K562 (cell line): ENCODE measurements around the gene TRDMT1. TPM values are rescaled to one million over a fixed set of nuclear protein-coding genes. Genes with fewer than 3 reads are reported as not detected.
A peak's percentile ranks its signal among the peaks of the same experiment; 100 is the strongest.

Source experiments
- C11orf30 ChIP-seq: fragments of 450-650 bp; IDR thresholded peaks from 2 replicates; pipeline ENCODE4 v1.6.1; 2016; ENCODE audit warnings: low read depth, mild to moderate bottlenecking
- CEBPZ ChIP-seq: fragments of 150-350 bp; IDR thresholded peaks from 2 replicates; pipeline ENCODE4 v1.6.1; 2014; ENCODE audit warnings: low read depth, mild to moderate bottlenecking, low read length, borderline replicate concordance
- DPF2 ChIP-seq: fragments of 450-650 bp; IDR thresholded peaks from 2 replicates; pipeline ENCODE4 v1.6.1; 2016
- ETS2 ChIP-seq: IDR thresholded peaks from 2 replicates; pipeline ENCODE4 v1.6.1; 2016; ENCODE audit warnings: borderline replicate concordance, missing genetic modification characterization, mild to moderate bottlenecking, moderate library complexity, missing compliant biosample characterization; ENCODE audit not compliant: poor library complexity, severe bottlenecking
- EZH2 ChIP-seq: IDR thresholded peaks from 2 replicates; pipeline ENCODE4 v1.6.1; 2012; ENCODE audit warnings: low read depth, mild to moderate bottlenecking, inconsistent platforms, low read length, borderline replicate concordance
- FOSL1 ChIP-seq: fragments of 200-800 bp; sonication (Bioruptor generic); conservative IDR thresholded peaks from 2 replicates; pipeline ENCODE4 v1.6.1; 2016; ENCODE audit warnings: missing genetic modification characterization, missing compliant biosample characterization
- HINFP ChIP-seq: fragments of 450-650 bp; conservative IDR thresholded peaks from 2 replicates; pipeline ENCODE4 v1.6.1; 2016; ENCODE audit warnings: missing genetic modification characterization, low read depth, mild to moderate bottlenecking, control low read depth, missing compliant biosample characterization
- LEF1 ChIP-seq: fragments of 450-650 bp; IDR thresholded peaks from 2 replicates; pipeline ENCODE4 v1.6.1; 2016; ENCODE audit warnings: mild to moderate bottlenecking
- MCM2 ChIP-seq: fragments of 450-650 bp; IDR thresholded peaks from 2 replicates; pipeline ENCODE4 v1.6.1; 2017; ENCODE audit warnings: low read depth, mild to moderate bottlenecking
- MEIS2 ChIP-seq: fragments of 450-650 bp; IDR thresholded peaks from 2 replicates; pipeline ENCODE4 v1.6.1; 2014; ENCODE audit warnings: mild to moderate bottlenecking; ENCODE audit not compliant: partially characterized antibody
- MTF1 ChIP-seq: fragments of 250-450 bp; sonication (Bioruptor Pico); IDR thresholded peaks from 2 replicates; pipeline ENCODE4 v1.9.0; 2021; ENCODE audit warnings: moderate library complexity, mild to moderate bottlenecking, inconsistent platforms, borderline replicate concordance
- NCOR1 ChIP-seq: fragments of 450-650 bp; IDR thresholded peaks from 2 replicates; pipeline ENCODE4 v1.6.1; 2016; ENCODE audit warnings: mild to moderate bottlenecking, moderate library complexity
- NR2C1 ChIP-seq, 2 experiments: fragments of 450-650 bp; IDR thresholded peaks; 2 replicates each; pipeline ENCODE4 v1.6.1; 2017; ENCODE audit warnings: mild to moderate bottlenecking in 2 of 2, antibody characterized with exemption in 1 of 2, inconsistent platforms in 1 of 2, missing compliant biosample characterization in 1 of 2, missing genetic modification characterization in 1 of 2
- PCBP1 ChIP-seq: fragments of 200-400 bp; formaldehyde crosslinking; IDR thresholded peaks from 2 replicates; pipeline ENCODE4 v1.6.1; 2018; ENCODE audit warnings: mild to moderate bottlenecking, low read depth, low read length; ENCODE audit not compliant: poor library complexity, severe bottlenecking
- PTTG1 ChIP-seq: fragments of 450-650 bp; IDR thresholded peaks from 2 replicates; pipeline ENCODE4 v1.6.1; 2016; ENCODE audit warnings: low read depth, mild to moderate bottlenecking, missing genetic modification characterization, missing compliant biosample characterization
- SNAPC5 ChIP-seq: fragments of 250-450 bp; sonication (Bioruptor Pico); IDR thresholded peaks from 2 replicates; pipeline ENCODE4 v1.8.0; 2021; ENCODE audit warnings: moderate library complexity, mild to moderate bottlenecking, inconsistent platforms
- TCF7L2 ChIP-seq: fragments of 150-350 bp; IDR thresholded peaks from 2 replicates; pipeline ENCODE4 v1.6.1; 2016; ENCODE audit warnings: low read depth, mild to moderate bottlenecking, low read length, moderate library complexity
- TEAD4 ChIP-seq, 2 experiments: sonication (generic) in 1 of 2; formaldehyde crosslinking in 1 of 2; IDR thresholded peaks; 2 replicates each; pipeline versions ENCODE4 v1.6.1 to v1.8.0; 2012 to 2022; ENCODE audit warnings: borderline replicate concordance in 1 of 2, inconsistent platforms in 1 of 2, low read length in 1 of 2, mild to moderate bottlenecking in 1 of 2, missing genetic modification reagents in 1 of 2
- ZBTB12 ChIP-seq: fragments of 250-450 bp; sonication (Bioruptor Pico); IDR thresholded peaks from 2 replicates; pipeline ENCODE4 v1.4.0; 2020
- ZBTB8A ChIP-seq: fragments of 450-650 bp; IDR thresholded peaks from 2 replicates; pipeline ENCODE4 v1.6.1; 2018; ENCODE audit warnings: mild to moderate bottlenecking, moderate library complexity; ENCODE audit not compliant: partially characterized antibody
- ZC3H11A ChIP-seq: IDR thresholded peaks from 2 replicates; pipeline ENCODE4 v1.6.1; 2012; ENCODE audit warnings: low read depth, low read length, improper control_type of control experiment
- ZZZ3 ChIP-seq: fragments of 450-650 bp; IDR thresholded peaks from 2 replicates; pipeline ENCODE4 v1.6.1; 2016; ENCODE audit warnings: antibody characterized with exemption, mild to moderate bottlenecking, moderate library complexity
- polyA plus RNA-seq, 8 experiments: library from polyadenylated mRNA; depleted of rRNA in 4 of 8; stranded (reverse) in 5 of 8; unstranded in 3 of 8; fragments of >200 nt; fragmentation: Nextera tagmentation in 2 of 8; fragmentation: Illumina TruSeq in 1 of 8; extraction: Ambion mirVana in 2 of 8; extraction: Trizol in 1 of 8; gene quantifications; 2 replicates each; pipeline versions ENCODE4 v1.2.1 to v1.2.3, GENCODE V29; 2011 to 2014; ENCODE audit warnings: inconsistent platforms in 1 of 8, missing spikeins in 1 of 8
- total RNA-seq, 7 experiments: library from RNA; depleted of rRNA in 6 of 7; stranded (reverse); fragments of >200 nt in 6 of 7; fragmentation: Illumina TruSeq in 2 of 7; extraction: Trizol in 2 of 7; gene quantifications; 2 replicates each; pipeline versions ENCODE4 v1.2.1 to v1.2.3, GENCODE V29; 2011 to 2021; ENCODE audit warnings: low replicate concordance in 1 of 7

TRDMT1 gene
- total and polyA plus RNA-seq, 9 of the 15 experiments (the other 6 are each of a cell fraction or from before 2014, with no cell fraction given) = 5.4 to 12.6 (median 9.3) TPM

- no peak for TF ChIP-seq HINFP (tag)
- TF ChIP-seq C11orf30 = no peak
- no peak for TF ChIP-seq ETS2 (tag)
- peak; percentile 70 for TF ChIP-seq NCOR1
- TF ChIP-seq ZBTB8A = no peak
- TF ChIP-seq MEIS2 = peak; percentile 86
- no peak for TF ChIP-seq NR2C1 (IDR thresholded peaks at IDR 0.05)
- no peak for TF ChIP-seq NR2C1 (tag; IDR thresholded peaks at IDR 0.05)
- TF ChIP-seq CEBPZ = no peak
- no peak for TF ChIP-seq PCBP1
- TF ChIP-seq MTF1 (CRISPR knock-in tag) = no peak
- TF ChIP-seq DPF2 = peak; percentile 86
- TF ChIP-seq LEF1 = 0 out of 2 replicates have a peak, but pooled peaks have one; percentile 28
- no peak for TF ChIP-seq ZC3H11A
- TF ChIP-seq FOSL1 (tag) = peak; percentile 87
- no peak for TF ChIP-seq ZBTB12
- TF ChIP-seq MCM2 = no peak
- TF ChIP-seq TCF7L2 = no peak
- no peak for TF ChIP-seq PTTG1 (tag)
- TF ChIP-seq ZZZ3 = no peak
- TF ChIP-seq SNAPC5 (CRISPR knock-in tag) = no peak
- TF ChIP-seq TEAD4 (IDR thresholded peaks at IDR 0.05; ENCODE audit: low read length) = peak; percentile 86
- TF ChIP-seq TEAD4 (CRISPR knock-in tag; IDR thresholded peaks at IDR 0.05; ENCODE audit: borderline replicate concordance) = no peak
- no peak for TF ChIP-seq EZH2
Observed at GRCh38 chr10:17244700-17245365, 43.4 kb upstream of the TRDMT1 start (continued).
